Neural progenitor cell (in vitro differentiated cells): ENCODE data around the gene HRH4. TPM values are rescaled to one million over a fixed set of nuclear protein-coding genes. Genes with fewer than 3 reads are reported as not detected.

ENCODE experiments used
- DNase-seq: peaks from one replicate; pipeline ENCODE4 v3.0.0-alpha.2; 2016; ENCODE audit warnings: low spot score
- H2AFZ ChIP-seq: fragments of 200-600 bp; sonication (generic); replicated peaks from 2 replicates; pipeline ENCODE4 v1.6.1; 2016; ENCODE audit warnings: antibody characterized with exemption
- H3F3A ChIP-seq: fragments of 200-600 bp; sonication (generic); 2 replicates; pipeline ENCODE4 v1.6.1; 2016; ENCODE audit warnings: antibody characterized with exemption, low read depth
- H3K27ac ChIP-seq: fragments of 200-600 bp; sonication (generic); 2 replicates; pipeline ENCODE4 v1.5.1; 2016; ENCODE audit warnings: mild to moderate bottlenecking
- H3K27me3 ChIP-seq: fragments of 200-600 bp; sonication (generic); 2 replicates; pipeline ENCODE4 v1.6.1; 2016; ENCODE audit warnings: mild to moderate bottlenecking, moderate library complexity
- H3K36me3 ChIP-seq: fragments of 200-600 bp; sonication (generic); 2 replicates; pipeline ENCODE4 v1.5.1; 2016
- H3K4me1 ChIP-seq: fragments of 200-600 bp; sonication (generic); 2 replicates; pipeline ENCODE4 v1.6.1; 2016; ENCODE audit warnings: mixed run types
- H3K4me2 ChIP-seq: fragments of 200-600 bp; sonication (generic); 2 replicates; pipeline ENCODE4 v1.6.1; 2016
- H3K4me3 ChIP-seq: fragments of 200-600 bp; sonication (generic); 2 replicates; pipeline ENCODE4 v1.5.1; 2016
- H3K79me2 ChIP-seq: fragments of 200-600 bp; sonication (generic); 2 replicates; pipeline ENCODE4 v1.6.1; 2016; ENCODE audit warnings: low read depth
- H3K9ac ChIP-seq: fragments of 200-600 bp; sonication (generic); 2 replicates; pipeline ENCODE4 v1.6.1; 2016
- H3K9me3 ChIP-seq: fragments of 200-600 bp; sonication (generic); 2 replicates; pipeline ENCODE4 v1.5.1; 2016; ENCODE audit warnings: low read depth
- H4K20me1 ChIP-seq: fragments of 200-600 bp; sonication (generic); 2 replicates; pipeline ENCODE4 v1.6.1; 2016; ENCODE audit warnings: low read depth
- H3K27ac Mint-ChIP-seq: 3 replicates; pipeline ENCODE4 v1.8.0; 2021; ENCODE audit warnings: mixed read lengths
- H3K27me3 Mint-ChIP-seq: 2 replicates; pipeline ENCODE4 v1.8.0; 2022; ENCODE audit warnings: low read depth, mild to moderate bottlenecking, inconsistent platforms, moderate library complexity, mixed read lengths; ENCODE audit not compliant: insufficient read depth
- H3K36me3 Mint-ChIP-seq: 3 replicates; pipeline ENCODE4 v1.8.0; 2021; ENCODE audit warnings: mixed read lengths
- H3K4me1 Mint-ChIP-seq: 3 replicates; pipeline ENCODE4 v1.8.0; 2021; ENCODE audit warnings: mixed read lengths
- H3K4me3 Mint-ChIP-seq: 3 replicates; pipeline ENCODE4 v1.8.0; 2021; ENCODE audit warnings: mild to moderate bottlenecking, moderate library complexity, mixed read lengths
- H3K9me3 Mint-ChIP-seq: 3 replicates; pipeline ENCODE4 v1.8.0; 2020; ENCODE audit warnings: mixed read lengths
- EZH2 ChIP-seq: fragments of 200-600 bp; sonication (generic); IDR thresholded peaks from 2 replicates; pipeline ENCODE4 v1.6.1; 2017; ENCODE audit warnings: antibody characterized with exemption, mild to moderate bottlenecking, moderate library complexity
- EZH2phosphoT487 ChIP-seq: fragments of 200-600 bp; sonication (generic); IDR thresholded peaks from 2 replicates; pipeline ENCODE4 v1.6.1; 2017; ENCODE audit warnings: antibody characterized with exemption
- total RNA-seq: library from RNA; depleted of rRNA; stranded (reverse); fragments of >200 nt; gene quantifications from 2 replicates; pipeline ENCODE4 v1.2.3, GENCODE V29; 2015; ENCODE audit warnings: low replicate concordance
- TF ChIP-seq, protein P1 (sequence below): fragments of 200-600 bp; sonication (generic); IDR thresholded peaks from 2 replicates; pipeline ENCODE4 v1.5.1; 2017; ENCODE audit warnings: antibody characterized with exemption, mild to moderate bottlenecking

Gene HRH4
- total RNA-seq, 1 donor from 2014 or later = 0.13 TPM

DNA sequence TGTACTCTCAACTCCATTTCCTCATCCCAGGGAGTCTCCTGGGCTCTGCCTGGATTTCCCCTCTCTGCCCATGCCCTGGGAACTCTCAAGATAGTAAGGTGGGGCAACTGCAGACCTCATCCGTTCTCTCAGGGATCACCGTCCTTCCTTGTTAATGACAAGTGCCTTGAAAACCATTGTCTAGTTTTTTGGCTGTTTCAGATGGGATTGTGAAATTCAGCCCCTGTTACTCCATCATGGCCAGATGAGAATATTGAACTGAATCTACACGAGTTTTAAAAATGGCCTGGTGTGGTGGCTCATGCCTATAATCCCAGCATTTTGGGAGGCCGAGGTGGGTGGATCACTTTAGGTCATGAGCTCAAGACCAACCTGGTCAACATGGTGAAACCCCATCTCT, 665 bp upstream of the HRH4 start:
- Mint-ChIP-seq H3K36me3 (peaks cover 10% of the 10 kb centered on the region), H3K27me3 (no peaks in the 10 kb centered on the region), H3K27ac (no peak overlapping the region), H3K4me3 (no peak overlapping the region), H3K9me3 (peaks cover 5% of the 10 kb centered on the region), H3K4me1 (peaks cover 18% of the 10 kb centered on the region)
- no peaks in the 10 kb centered on the region for H3F3A ChIP-seq
- no peak overlapping the region for H3K9ac ChIP-seq
- TF ChIP-seq, protein P1, sequence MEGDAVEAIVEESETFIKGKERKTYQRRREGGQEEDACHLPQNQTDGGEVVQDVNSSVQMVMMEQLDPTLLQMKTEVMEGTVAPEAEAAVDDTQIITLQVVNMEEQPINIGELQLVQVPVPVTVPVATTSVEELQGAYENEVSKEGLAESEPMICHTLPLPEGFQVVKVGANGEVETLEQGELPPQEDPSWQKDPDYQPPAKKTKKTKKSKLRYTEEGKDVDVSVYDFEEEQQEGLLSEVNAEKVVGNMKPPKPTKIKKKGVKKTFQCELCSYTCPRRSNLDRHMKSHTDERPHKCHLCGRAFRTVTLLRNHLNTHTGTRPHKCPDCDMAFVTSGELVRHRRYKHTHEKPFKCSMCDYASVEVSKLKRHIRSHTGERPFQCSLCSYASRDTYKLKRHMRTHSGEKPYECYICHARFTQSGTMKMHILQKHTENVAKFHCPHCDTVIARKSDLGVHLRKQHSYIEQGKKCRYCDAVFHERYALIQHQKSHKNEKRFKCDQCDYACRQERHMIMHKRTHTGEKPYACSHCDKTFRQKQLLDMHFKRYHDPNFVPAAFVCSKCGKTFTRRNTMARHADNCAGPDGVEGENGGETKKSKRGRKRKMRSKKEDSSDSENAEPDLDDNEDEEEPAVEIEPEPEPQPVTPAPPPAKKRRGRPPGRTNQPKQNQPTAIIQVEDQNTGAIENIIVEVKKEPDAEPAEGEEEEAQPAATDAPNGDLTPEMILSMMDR = no peak
- TF ChIP-seq EZH2phosphoT487 (no peak), EZH2 (no peak)
- no peaks in the 10 kb centered on the region for H3K36me3 ChIP-seq
- no peaks in the 10 kb centered on the region for H3K9me3 ChIP-seq
- H3K27me3 ChIP-seq = no peaks in the 10 kb centered on the region
- H3K4me2 ChIP-seq = no peak overlapping the region
- no peaks in the 10 kb centered on the region for H3K79me2 ChIP-seq
- no peak for DNase-seq
- no peaks in the 10 kb centered on the region for H4K20me1 ChIP-seq
- H3K4me3 ChIP-seq = no peak overlapping the region
- H3K4me1 ChIP-seq = peaks cover 6% of the 10 kb centered on the region
- no peak overlapping the region for H2AFZ ChIP-seq
- H3K27ac ChIP-seq = no peak overlapping the region

DNA sequence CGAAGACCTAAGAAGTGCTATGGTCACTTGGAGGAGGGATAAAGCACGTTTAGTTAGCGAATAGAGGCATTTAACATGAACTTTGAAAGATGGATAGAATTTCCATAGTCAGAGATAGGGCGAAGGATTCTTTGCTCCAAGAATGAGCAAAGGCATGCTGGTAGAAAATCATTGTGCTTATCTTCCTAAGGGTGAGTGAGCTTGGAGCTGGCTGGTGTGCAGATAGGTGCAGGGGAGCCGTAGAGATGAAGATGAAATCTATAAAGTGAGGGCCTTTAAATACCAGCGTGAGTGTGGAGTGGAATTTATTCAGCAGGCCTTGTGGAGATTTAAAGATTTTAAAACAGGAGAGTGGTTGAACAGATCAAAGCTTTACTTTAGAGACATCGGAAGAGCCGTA, 1.6 kb downstream of the HRH4 start:
- Mint-ChIP-seq H3K27ac (peak overlapping the region; percentile 50), H3K4me1 (peaks cover 18% of the 10 kb centered on the region)
- TF ChIP-seq EZH2phosphoT487 = no peak
- TF ChIP-seq, protein P1 = no peak
- TF ChIP-seq EZH2 = no peak

GRCh38 chr18:24462838-24463775, 2.7 kb downstream of the HRH4 start:
- Histone ChIP-seq H2AFZ (peak overlapping the region; percentile 92), H3K9me3 (no peaks in the 10 kb centered on the region), H3K27me3 (no peaks in the 10 kb centered on the region), H3K27ac (no peak overlapping the region), H3K4me1 (peaks cover 6% of the 10 kb centered on the region), H3K79me2 (no peaks in the 10 kb centered on the region), H3F3A (no peaks in the 10 kb centered on the region), H3K4me2 (no peak overlapping the region), H3K4me3 (no peak overlapping the region), H3K36me3 (no peaks in the 10 kb centered on the region), H3K9ac (no peak overlapping the region), H4K20me1 (no peaks in the 10 kb centered on the region)
- Mint-ChIP-seq H3K9me3 (no peaks in the 10 kb centered on the region), H3K4me3 (no peak overlapping the region), H3K27ac (peak overlapping the region; percentile 86), H3K27me3 (peaks cover 2% of the 10 kb centered on the region), H3K4me1 (peaks cover 18% of the 10 kb centered on the region), H3K36me3 (peaks cover 1% of the 10 kb centered on the region)
- no peak for DNase-seq
- TF ChIP-seq EZH2phosphoT487 (no peak), EZH2 (no peak)
- TF ChIP-seq, protein P1 = no peak

More for the DNA sequence above, 1.6 kb downstream of the HRH4 start:
- Histone ChIP-seq H3F3A (no peaks in the 10 kb centered on the region), H3K27me3 (no peaks in the 10 kb centered on the region), H3K4me2 (no peak overlapping the region), H3K4me3 (no peak overlapping the region), H3K79me2 (no peaks in the 10 kb centered on the region), H3K36me3 (no peaks in the 10 kb centered on the region), H2AFZ (no peak overlapping the region), H3K4me1 (peaks cover 6% of the 10 kb centered on the region), H3K9ac (no peak overlapping the region), H3K27ac (no peak overlapping the region), H4K20me1 (no peaks in the 10 kb centered on the region), H3K9me3 (no peaks in the 10 kb centered on the region)
- H3K36me3 Mint-ChIP-seq = peaks cover 3% of the 10 kb centered on the region
- no peak overlapping the region for H3K4me3 Mint-ChIP-seq
- peaks cover 5% of the 10 kb centered on the region for H3K9me3 Mint-ChIP-seq
- H3K27me3 Mint-ChIP-seq = peaks cover 2% of the 10 kb centered on the region
- DNase-seq = no peak
